ENCODE measurements around the gene IFNLR1. TPM values are rescaled to one million over a fixed set of nuclear protein-coding genes. Genes with fewer than 3 reads are reported as not detected.

IFNLR1 gene
- total RNA-seq, 1 experiment from 2014 or later = 9.6 TPM

DNA sequence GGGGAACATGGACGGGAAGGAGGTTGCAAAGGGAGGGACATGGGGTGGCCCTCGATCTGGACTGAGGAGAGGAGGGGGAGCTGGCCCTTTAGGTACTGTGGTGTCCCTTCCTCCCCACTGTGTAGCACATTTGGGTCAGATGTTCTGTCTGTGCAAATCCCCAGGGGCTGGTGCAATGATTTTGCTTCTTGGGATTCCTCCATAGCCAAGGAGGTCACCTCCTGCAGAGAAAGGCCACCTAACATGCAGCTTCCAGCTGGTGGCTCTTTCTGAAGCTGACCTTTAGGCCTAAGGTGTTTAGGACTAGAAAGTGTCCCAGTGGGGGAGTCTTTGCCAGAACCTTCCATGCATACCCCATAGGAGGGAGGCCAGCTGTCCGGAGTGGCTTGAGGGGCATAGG lies 66.1 kb downstream of the IFNLR1 start:
- Histone ChIP-seq H2BK15ac (ENCODE audit: low read depth, low read length) (no peak overlapping the region), H4K5ac (ENCODE audit: insufficient read length, low read depth, low read length) (no peak overlapping the region), H3K56ac (ENCODE audit: insufficient read length, low read depth, low read length) (no peak overlapping the region), H2AK5ac (ENCODE audit: insufficient read length, low read length) (no peak overlapping the region), H2BK20ac (ENCODE audit: low read depth, low read length, poor library complexity, severe bottlenecking) (no peak overlapping the region), H2AFZ (ENCODE audit: low read length) (no peak overlapping the region), H3K9ac (ENCODE audit: extremely low read depth, insufficient read length, low read length) (no peak overlapping the region), H2BK5ac (ENCODE audit: insufficient read length, low read length) (no peak overlapping the region), H2BK12ac (ENCODE audit: insufficient read length, low read depth, low read length) (no peak overlapping the region), H3K9me3 (ENCODE audit: control insufficient read depth, low read depth, low read length) (no peaks in the 10 kb centered on the region), H3K23me2 (ENCODE audit: insufficient read length, low read depth, low read length, poor library complexity, severe bottlenecking) (no peaks in the 10 kb centered on the region), H4K8ac (replicated peaks; ENCODE audit: insufficient read length, low read depth, low read length) (no peak overlapping the region), H3K79me2 (ENCODE audit: insufficient read depth, low read length) (no peaks in the 10 kb centered on the region), H3T11ph (ENCODE audit: low read length) (no peak overlapping the region), H4K91ac (ENCODE audit: insufficient read length, low read depth, low read length) (no peak overlapping the region), H3K18ac (ENCODE audit: insufficient read length, low read depth, low read length) (no peak overlapping the region), H3K4ac (ENCODE audit: low read depth, low read length) (no peak overlapping the region), H3K27me3 (ENCODE audit: insufficient read depth, low read length) (no peaks in the 10 kb centered on the region), H3K79me1 (ENCODE audit: insufficient read depth, low read depth, low read length, poor library complexity, severe bottlenecking) (no peaks in the 10 kb centered on the region), H3K4me1 (ENCODE audit: insufficient read depth, low read length) (no peaks in the 10 kb centered on the region), H3K23ac (ENCODE audit: insufficient read length, low read depth, low read length) (no peak overlapping the region), H3K14ac (ENCODE audit: insufficient read depth, low read length) (no peak overlapping the region), H3K27ac (ENCODE audit: insufficient read length, low read depth, low read length) (no peak overlapping the region), H3K4me2 (ENCODE audit: insufficient read depth, insufficient read length, low read length) (no peak overlapping the region), H4K20me1 (ENCODE audit: control insufficient read depth, insufficient read depth, insufficient read length) (no peaks in the 10 kb centered on the region), H2BK120ac (ENCODE audit: low read depth, low read length, poor library complexity, severe bottlenecking) (no peak overlapping the region)
- Mint-ChIP-seq H3K4me3 (no peak overlapping the region), H3K27ac (peak overlapping the region in 1 of 3 experiments; percentile 96; a peak in 1 of 7 replicates), H3K36me3 (ENCODE audit: insufficient read depth in 1 of 3, low read depth in 3 of 3) (no peaks in the 10 kb centered on the region), H3K9me3 (no peaks in the 10 kb centered on the region), H3K27me3 (ENCODE audit: low read depth) (no peaks in the 10 kb centered on the region; the same call in none of the 2 replicates), H3K4me1 (peaks cover 10 to 13% of the 10 kb centered on the region in 2 experiments; a peak in 3 of 4 replicates)
- TF ChIP-seq CTCF (conservative IDR thresholded peaks at IDR 0.05) = no peak
- no peak for DNase-seq
- no CpG with 5 or more reads among the region's 3 CpGs for WGBS (ENCODE audit: extremely low coverage, insufficient read length, low lambda C conversion rate)

All from H9 (cell line).